ENCODE data around the gene ZC3H12C. TPM values are rescaled to one million over a fixed set of nuclear protein-coding genes. Genes with fewer than 3 reads are reported as not detected.

Gene ZC3H12C
- total RNA-seq, 1 donor from 2014 or later = 9.6 TPM

DNA sequence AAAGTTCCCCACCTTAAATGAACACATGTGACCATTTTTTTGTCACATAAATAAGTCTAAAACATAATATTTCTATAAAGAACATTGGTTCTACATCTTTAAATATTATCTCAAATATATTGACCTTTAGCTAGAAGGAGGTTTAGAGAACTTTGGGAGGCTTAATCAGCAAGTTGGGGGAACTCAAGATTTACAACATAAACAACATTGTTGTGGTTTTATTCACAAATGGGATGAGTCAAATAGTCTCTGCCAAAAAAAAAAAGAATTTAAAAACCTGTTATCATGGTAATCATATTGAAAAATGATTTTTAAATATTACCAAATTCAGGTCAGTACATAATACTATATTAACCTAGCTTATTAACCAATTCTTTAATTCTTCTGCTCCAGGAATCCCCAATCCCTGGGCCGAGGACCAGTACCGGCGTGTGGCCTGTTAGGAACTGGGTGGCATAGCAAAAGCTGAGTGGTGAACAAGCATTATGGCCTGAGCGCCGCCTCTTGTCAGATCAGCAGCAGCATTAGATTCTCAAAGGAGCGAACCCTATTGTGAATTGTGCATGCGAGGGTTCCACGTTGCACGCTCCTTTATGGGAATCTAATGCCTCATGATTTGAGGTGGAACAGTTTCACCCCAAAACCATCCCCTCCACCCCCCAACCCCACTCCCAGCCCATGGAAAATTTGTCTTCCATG lies 105.0 kb downstream of the ZC3H12C start:
- H3K4me3 Mint-ChIP-seq (ENCODE audit: low read depth) = no peak overlapping the region
- DNase-seq (ENCODE audit: low spot score, unreplicated experiment) = no peak
- H3K4me1 Mint-ChIP-seq (ENCODE audit: low read depth) = no peaks in the 10 kb centered on the region
- H3K27me3 Mint-ChIP-seq = no peaks in the 10 kb centered on the region
- TF ChIP-seq, protein P1, sequence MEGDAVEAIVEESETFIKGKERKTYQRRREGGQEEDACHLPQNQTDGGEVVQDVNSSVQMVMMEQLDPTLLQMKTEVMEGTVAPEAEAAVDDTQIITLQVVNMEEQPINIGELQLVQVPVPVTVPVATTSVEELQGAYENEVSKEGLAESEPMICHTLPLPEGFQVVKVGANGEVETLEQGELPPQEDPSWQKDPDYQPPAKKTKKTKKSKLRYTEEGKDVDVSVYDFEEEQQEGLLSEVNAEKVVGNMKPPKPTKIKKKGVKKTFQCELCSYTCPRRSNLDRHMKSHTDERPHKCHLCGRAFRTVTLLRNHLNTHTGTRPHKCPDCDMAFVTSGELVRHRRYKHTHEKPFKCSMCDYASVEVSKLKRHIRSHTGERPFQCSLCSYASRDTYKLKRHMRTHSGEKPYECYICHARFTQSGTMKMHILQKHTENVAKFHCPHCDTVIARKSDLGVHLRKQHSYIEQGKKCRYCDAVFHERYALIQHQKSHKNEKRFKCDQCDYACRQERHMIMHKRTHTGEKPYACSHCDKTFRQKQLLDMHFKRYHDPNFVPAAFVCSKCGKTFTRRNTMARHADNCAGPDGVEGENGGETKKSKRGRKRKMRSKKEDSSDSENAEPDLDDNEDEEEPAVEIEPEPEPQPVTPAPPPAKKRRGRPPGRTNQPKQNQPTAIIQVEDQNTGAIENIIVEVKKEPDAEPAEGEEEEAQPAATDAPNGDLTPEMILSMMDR (IDR thresholded peaks at IDR 0.05; ENCODE audit: unreplicated experiment) = no peak
- peaks cover 1% of the 10 kb centered on the region for H3K36me3 Mint-ChIP-seq (ENCODE audit: insufficient read depth)
- no peaks in the 10 kb centered on the region for H3K9me3 Mint-ChIP-seq (ENCODE audit: low read depth)
- H3K27ac Mint-ChIP-seq = no peak overlapping the region

DNA sequence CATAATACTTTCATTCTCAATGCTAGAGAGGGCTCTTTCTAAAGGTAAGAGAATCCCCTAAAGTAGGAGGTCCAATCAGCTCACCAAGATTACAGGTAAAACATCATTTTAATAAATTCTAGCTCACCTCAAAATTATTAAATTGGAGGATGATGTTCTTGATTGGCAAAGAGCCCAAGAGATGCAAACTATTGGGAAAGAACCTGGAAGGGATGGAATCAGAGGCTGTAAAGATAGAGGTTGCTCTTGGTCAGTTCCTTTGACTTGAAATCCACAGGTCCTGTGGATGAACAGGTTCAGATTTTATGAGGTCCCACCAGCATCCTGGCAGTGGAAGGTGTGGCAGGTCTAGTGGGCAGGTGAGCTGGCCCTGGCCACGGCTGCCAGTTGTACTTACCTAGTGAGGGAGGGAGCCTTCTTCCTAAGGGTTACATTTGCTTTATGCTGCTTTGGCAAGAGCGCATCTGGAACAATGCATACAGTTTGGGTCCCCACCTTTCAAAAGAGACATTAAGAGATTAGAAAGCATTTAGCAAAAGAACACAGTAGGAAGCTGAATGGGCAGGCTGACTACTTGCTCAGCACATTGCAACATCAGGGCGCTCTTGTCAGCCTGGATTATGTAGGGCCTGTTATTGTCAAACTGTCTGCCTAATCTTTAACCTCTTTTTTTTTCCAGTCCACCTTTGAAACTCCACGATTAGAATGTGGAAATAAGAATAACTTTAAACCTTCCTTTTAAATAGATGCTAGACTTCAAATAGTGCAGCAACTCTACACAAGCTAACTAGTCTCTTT lies 106.2 kb downstream of the ZC3H12C start:
- Mint-ChIP-seq H3K4me1 (ENCODE audit: low read depth) (no peaks in the 10 kb centered on the region), H3K27me3 (no peaks in the 10 kb centered on the region), H3K9me3 (ENCODE audit: low read depth) (no peaks in the 10 kb centered on the region), H3K4me3 (ENCODE audit: low read depth) (no peak overlapping the region), H3K27ac (no peak overlapping the region), H3K36me3 (ENCODE audit: insufficient read depth) (no peaks in the 10 kb centered on the region)
- no peak for DNase-seq (ENCODE audit: low spot score, unreplicated experiment)
- TF ChIP-seq, protein P1 (IDR thresholded peaks at IDR 0.05; ENCODE audit: unreplicated experiment) = no peak

DNA sequence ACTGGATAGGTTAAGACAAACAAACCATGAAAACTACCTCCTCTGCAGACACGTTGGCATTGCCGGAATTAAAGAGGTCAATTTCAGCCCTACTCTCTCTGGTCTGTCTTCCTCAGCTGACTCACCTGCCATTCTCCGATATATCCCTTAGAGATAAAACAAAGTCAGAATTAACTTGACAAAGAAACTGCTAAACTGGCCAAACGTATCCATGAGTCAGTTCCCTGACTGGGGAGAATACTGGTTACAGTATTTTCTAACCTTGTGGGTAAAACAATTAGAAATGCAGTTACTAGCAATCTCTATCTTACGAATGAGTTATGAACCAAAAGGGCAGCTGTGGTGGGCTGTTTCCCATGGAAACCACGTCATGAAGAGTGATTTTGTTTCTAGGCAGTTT lies 107.0 kb downstream of the ZC3H12C start:
- H3K4me3 Mint-ChIP-seq (ENCODE audit: low read depth) = no peak overlapping the region
- TF ChIP-seq, protein P1 (IDR thresholded peaks at IDR 0.05; ENCODE audit: unreplicated experiment) = no peak
- no peaks in the 10 kb centered on the region for H3K36me3 Mint-ChIP-seq (ENCODE audit: insufficient read depth)
- H3K27ac Mint-ChIP-seq = no peak overlapping the region
- no peak for DNase-seq (ENCODE audit: low spot score, unreplicated experiment)
- no peaks in the 10 kb centered on the region for H3K9me3 Mint-ChIP-seq (ENCODE audit: low read depth)
- H3K27me3 Mint-ChIP-seq = no peaks in the 10 kb centered on the region
- H3K4me1 Mint-ChIP-seq (ENCODE audit: low read depth) = no peaks in the 10 kb centered on the region

DNA sequence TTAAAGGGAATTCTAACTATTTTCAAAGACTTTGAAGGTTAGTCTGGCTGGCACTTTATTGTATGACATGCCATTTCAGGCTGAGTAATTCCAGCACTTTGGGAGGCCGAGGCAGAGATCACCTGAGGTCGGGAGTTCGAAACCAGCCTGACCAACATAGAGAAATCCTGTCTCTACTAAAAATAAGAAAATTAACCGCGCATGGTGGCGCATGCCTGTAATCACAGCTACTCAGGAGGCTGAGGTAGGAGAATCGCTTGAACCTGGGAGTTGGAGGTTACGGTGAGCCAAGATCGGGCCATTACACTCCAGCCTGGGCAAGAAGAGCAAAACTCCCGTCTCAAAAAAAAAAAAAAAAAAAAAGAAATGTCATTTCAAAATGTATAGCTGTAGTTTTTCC lies 107.6 kb downstream of the ZC3H12C start:
- H3K27ac Mint-ChIP-seq = no peak overlapping the region
- no peaks in the 10 kb centered on the region for H3K36me3 Mint-ChIP-seq (ENCODE audit: insufficient read depth)
- H3K4me1 Mint-ChIP-seq (ENCODE audit: low read depth) = no peaks in the 10 kb centered on the region
- no peaks in the 10 kb centered on the region for H3K27me3 Mint-ChIP-seq
- H3K9me3 Mint-ChIP-seq (ENCODE audit: low read depth) = no peaks in the 10 kb centered on the region
- no peak for DNase-seq (ENCODE audit: low spot score, unreplicated experiment)
- no peak overlapping the region for H3K4me3 Mint-ChIP-seq (ENCODE audit: low read depth)
- TF ChIP-seq, protein P1 (IDR thresholded peaks at IDR 0.05; ENCODE audit: unreplicated experiment) = no peak

DNA sequence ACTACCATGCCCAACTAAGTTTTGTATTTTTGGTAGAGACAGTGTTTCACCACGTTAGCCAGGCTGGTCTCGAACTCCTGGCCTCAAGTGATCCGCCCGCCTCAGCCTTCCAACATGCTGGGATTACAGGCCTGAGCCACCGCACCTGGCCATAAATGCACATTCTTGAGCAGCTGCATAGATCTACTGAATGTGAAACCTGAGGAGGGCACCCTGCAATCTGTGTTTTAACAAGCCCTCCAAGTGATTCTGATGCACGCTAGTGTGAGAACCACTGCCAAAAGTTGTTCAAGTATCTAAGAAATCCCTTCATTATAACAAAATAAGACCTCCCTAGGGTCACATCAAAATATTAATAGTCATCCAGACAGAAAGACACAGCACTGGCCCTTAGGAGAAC lies 113.9 kb downstream of the ZC3H12C start:
- no peak overlapping the region for H3K4me3 Mint-ChIP-seq (ENCODE audit: low read depth)
- TF ChIP-seq, protein P1 (IDR thresholded peaks at IDR 0.05; ENCODE audit: unreplicated experiment) = no peak
- H3K4me1 Mint-ChIP-seq (ENCODE audit: low read depth) = no peaks in the 10 kb centered on the region
- H3K27ac Mint-ChIP-seq = no peak overlapping the region
- DNase-seq (ENCODE audit: low spot score, unreplicated experiment) = no peak
- H3K36me3 Mint-ChIP-seq (ENCODE audit: insufficient read depth) = peaks cover 1% of the 10 kb centered on the region
- H3K27me3 Mint-ChIP-seq = no peaks in the 10 kb centered on the region
- peaks cover 3% of the 10 kb centered on the region for H3K9me3 Mint-ChIP-seq (ENCODE audit: low read depth)
